Liver (tissue), 9 donors: Measurements from ENCODE around the gene PPP3CA. TPM values are rescaled to one million over a fixed set of nuclear protein-coding genes. Genes with fewer than 3 reads are reported as not detected.

ENCODE experiments used
- DNase-seq: peaks from one replicate; pipeline ENCODE4 v3.0.0-alpha.2; 2017; ENCODE audit warnings: low spot score
- H3K27ac ChIP-seq, 2 donors: one replicate each; pipeline ENCODE4 v1.7.0; 2013; ENCODE audit warnings: inconsistent platforms in 2 of 2, low read length in 2 of 2, control low read depth in 1 of 2, low read depth in 1 of 2, mild to moderate bottlenecking in 1 of 2
- H3K27me3 ChIP-seq, 4 donors: one replicate each; pipeline versions ENCODE4 v1.6.1 to v1.7.0; 2013; ENCODE audit warnings: low read length in 3 of 4, inconsistent platforms in 1 of 4, mild to moderate bottlenecking in 1 of 4, moderate library complexity in 1 of 4; ENCODE audit not compliant: control insufficient read depth in 4 of 4, insufficient read depth in 4 of 4
- H3K36me3 ChIP-seq, 4 donors: one replicate each; pipeline versions ENCODE4 v1.6.1 to v1.7.0; 2013; ENCODE audit warnings: low read length in 3 of 4, mild to moderate bottlenecking in 3 of 4, low read depth in 1 of 4, moderate library complexity in 1 of 4; ENCODE audit not compliant: control insufficient read depth in 4 of 4, insufficient read depth in 3 of 4
- H3K4me1 ChIP-seq, 4 donors: one replicate each; pipeline versions ENCODE4 v1.6.1 to v1.7.0; 2013; ENCODE audit warnings: low read length in 3 of 4, mild to moderate bottlenecking in 3 of 4, moderate library complexity in 1 of 4; ENCODE audit not compliant: control insufficient read depth in 4 of 4, insufficient read depth in 4 of 4
- H3K4me3 ChIP-seq, 3 donors: one replicate each; pipeline versions ENCODE4 v1.6.1 to v1.7.0; 2013; ENCODE audit warnings: low read length in 3 of 3, control low read depth in 1 of 3, low read depth in 1 of 3, mild to moderate bottlenecking in 1 of 3
- H3K9ac ChIP-seq, 2 donors: one replicate each; pipeline ENCODE4 v1.7.0; 2013; ENCODE audit warnings: low read length in 2 of 2, mild to moderate bottlenecking in 2 of 2, moderate library complexity in 2 of 2, control low read depth in 1 of 2, low read depth in 1 of 2
- H3K9me3 ChIP-seq, 4 donors: one replicate each; pipeline versions ENCODE4 v1.6.1 to v1.7.0; 2013; ENCODE audit warnings: low read length in 3 of 4; ENCODE audit not compliant: control insufficient read depth in 4 of 4
- ATF3 ChIP-seq: IDR thresholded peaks from 2 replicates; pipeline ENCODE4 v1.6.1; 2016; ENCODE audit warnings: antibody characterized with exemption
- FOXA1 ChIP-seq: IDR thresholded peaks from 2 replicates; pipeline ENCODE4 v1.6.1; 2016; ENCODE audit warnings: antibody characterized with exemption
- FOXA2 ChIP-seq: IDR thresholded peaks from 2 replicates; pipeline ENCODE4 v1.6.1; 2016; ENCODE audit warnings: antibody characterized with exemption
- GABPA ChIP-seq, 2 donors: IDR thresholded peaks in 1 of 2; conservative IDR thresholded peaks in 1 of 2; 2 replicates each; pipeline ENCODE4 v1.6.1; 2016; ENCODE audit warnings: antibody characterized with exemption in 2 of 2, mild to moderate bottlenecking in 1 of 2, moderate library complexity in 1 of 2
- HNF4A ChIP-seq, 2 donors: conservative IDR thresholded peaks; 2 replicates each; pipeline ENCODE4 v1.6.1; 2016; ENCODE audit warnings: antibody characterized with exemption in 2 of 2, mild to moderate bottlenecking in 2 of 2
- HNF4G ChIP-seq: IDR thresholded peaks from 2 replicates; pipeline ENCODE4 v1.6.1; 2016; ENCODE audit warnings: antibody characterized with exemption
- JUND ChIP-seq, 2 donors: IDR thresholded peaks; 2 replicates each; pipeline ENCODE4 v1.6.1; 2016; ENCODE audit warnings: antibody characterized with exemption in 2 of 2
- NR2F2 ChIP-seq: IDR thresholded peaks from 2 replicates; pipeline ENCODE4 v1.6.1; 2016; ENCODE audit warnings: antibody characterized with exemption
- REST ChIP-seq: IDR thresholded peaks from 2 replicates; pipeline ENCODE4 v1.6.1; 2016; ENCODE audit warnings: antibody characterized with exemption, mild to moderate bottlenecking
- SP1 ChIP-seq: IDR thresholded peaks from 2 replicates; pipeline ENCODE4 v1.6.1; 2018; ENCODE audit warnings: antibody characterized with exemption, mild to moderate bottlenecking
- TAF1 ChIP-seq: conservative IDR thresholded peaks from 2 replicates; pipeline ENCODE4 v1.6.1; 2016; ENCODE audit warnings: antibody characterized with exemption, mild to moderate bottlenecking
- YY1 ChIP-seq: IDR thresholded peaks from 2 replicates; pipeline ENCODE4 v1.6.1; 2016; ENCODE audit warnings: antibody characterized with exemption, mild to moderate bottlenecking
- ZBTB33 ChIP-seq: IDR thresholded peaks from 2 replicates; pipeline ENCODE4 v1.6.1; 2016; ENCODE audit warnings: antibody characterized with exemption
- WGBS: extraction: QIAGEN DNeasy Blood & Tissue Kit; methylation state at CpG from one replicate; pipeline ENCODE4 v1.1.7; 2013; 5-methylcytosine and 5-hydroxymethylcytosine counted together
- polyA plus RNA-seq, 2 donors: library from polyadenylated mRNA; stranded (reverse) in 1 of 2; unstranded in 1 of 2; fragments of 200-250 nt in 1 of 2; fragments of >200 nt in 1 of 2; fragmentation: Nextera tagmentation in 1 of 2; extraction: Ambion mirVana in 1 of 2; gene quantifications; one replicate each; pipeline versions ENCODE4 v1.2.1 to v1.2.3, GENCODE V29; 2013 to 2015
- total RNA-seq, 2 donors: library from RNA; depleted of rRNA; stranded (reverse); fragments of >200 nt; gene quantifications; one replicate each; pipeline ENCODE4 v1.2.3, GENCODE V29; 2014
- TF ChIP-seq, protein P1 (sequence below): fragments of 150-350 bp; IDR thresholded peaks from 2 replicates; pipeline ENCODE4 v1.5.1; 2017; ENCODE audit warnings: improper control_type of control experiment, low read depth, low read length; ENCODE audit not compliant: missing input control
- donor health status: healthy.
- donor health status: healthy.
- donor health status: healthy.
- donor health status: healthy.
- donor health status: healthy.

Gene PPP3CA
- total and polyA plus RNA-seq, 4 donors = 3.6 to 18.2 (median 14.2) TPM

DNA sequence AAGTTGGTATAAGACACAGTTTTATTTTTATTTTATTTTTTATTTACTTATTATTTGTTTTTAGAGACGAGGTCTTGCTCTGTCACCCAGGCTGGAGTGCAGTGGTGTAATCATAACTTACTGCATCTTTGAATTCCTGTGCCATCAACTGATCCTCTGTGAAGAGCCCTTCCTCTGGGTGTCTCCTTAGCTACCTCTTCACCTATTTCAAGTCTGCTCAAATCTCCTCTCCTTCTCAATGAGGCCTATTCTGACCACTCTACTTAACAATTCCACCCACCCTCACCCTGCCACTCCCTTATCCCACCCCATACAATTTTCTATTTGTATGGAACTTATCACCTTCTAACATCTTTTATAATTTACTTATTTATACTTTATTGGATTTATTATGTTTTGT, 183.4 kb downstream of the PPP3CA start:
- WGBS = 97% methylated on average over 1 of the region's 1 CpG
- Histone ChIP-seq H3K4me1 (peaks cover 0 to 3% (median 1%) of the 10 kb centered on the region in 4 donors), H3K27ac (no peak overlapping the region), H3K4me3 (no peak overlapping the region), H3K9ac (no peak overlapping the region), H3K36me3 (no peaks in the 10 kb centered on the region), H3K27me3 (no peaks in the 10 kb centered on the region), H3K9me3 (no peaks in the 10 kb centered on the region)
- TF ChIP-seq FOXA2 (no peak), YY1 (no peak), SP1 (no peak), HNF4G (no peak)
- TF ChIP-seq, protein P1, sequence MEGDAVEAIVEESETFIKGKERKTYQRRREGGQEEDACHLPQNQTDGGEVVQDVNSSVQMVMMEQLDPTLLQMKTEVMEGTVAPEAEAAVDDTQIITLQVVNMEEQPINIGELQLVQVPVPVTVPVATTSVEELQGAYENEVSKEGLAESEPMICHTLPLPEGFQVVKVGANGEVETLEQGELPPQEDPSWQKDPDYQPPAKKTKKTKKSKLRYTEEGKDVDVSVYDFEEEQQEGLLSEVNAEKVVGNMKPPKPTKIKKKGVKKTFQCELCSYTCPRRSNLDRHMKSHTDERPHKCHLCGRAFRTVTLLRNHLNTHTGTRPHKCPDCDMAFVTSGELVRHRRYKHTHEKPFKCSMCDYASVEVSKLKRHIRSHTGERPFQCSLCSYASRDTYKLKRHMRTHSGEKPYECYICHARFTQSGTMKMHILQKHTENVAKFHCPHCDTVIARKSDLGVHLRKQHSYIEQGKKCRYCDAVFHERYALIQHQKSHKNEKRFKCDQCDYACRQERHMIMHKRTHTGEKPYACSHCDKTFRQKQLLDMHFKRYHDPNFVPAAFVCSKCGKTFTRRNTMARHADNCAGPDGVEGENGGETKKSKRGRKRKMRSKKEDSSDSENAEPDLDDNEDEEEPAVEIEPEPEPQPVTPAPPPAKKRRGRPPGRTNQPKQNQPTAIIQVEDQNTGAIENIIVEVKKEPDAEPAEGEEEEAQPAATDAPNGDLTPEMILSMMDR = no peak
- no peak for DNase-seq

GRCh38 chr4:101162990-101163380, 184.3 kb downstream of the PPP3CA start:
- TF ChIP-seq ZBTB33 (no peak), FOXA1 (no peak), SP1 (no peak), JUND (IDR thresholded peaks at IDR 0.05) (no peak), GABPA (IDR thresholded peaks at IDR 0.05 in 1 of 2, conservative IDR thresholded peaks at IDR 0.05 in 1 of 2) (no peak), NR2F2 (no peak), TAF1 (no peak), ATF3 (no peak), REST (no peak), HNF4A (conservative IDR thresholded peaks at IDR 0.05) (no peak)
- TF ChIP-seq, protein P1 = no peak
- Histone ChIP-seq H3K9me3 (no peaks in the 10 kb centered on the region), H3K27me3 (no peaks in the 10 kb centered on the region), H3K9ac (no peak overlapping the region), H3K4me1 (no peaks in the 10 kb centered on the region), H3K4me3 (no peak overlapping the region), H3K36me3 (no peaks in the 10 kb centered on the region), H3K27ac (no peak overlapping the region)
- WGBS = 90% methylated on average over 1 of the region's 1 CpG
- no peak for DNase-seq
